HG02885 (cell line): ENCODE results near the gene BANP.
"Not testable (repeated sequence)": the region's sequence is repeated elsewhere in the genome, so short reads cannot be mapped to it uniquely, and the experiment has no call there.

Experiments used
- ATAC-seq: cut with Tn5 transposase; IDR thresholded peaks from one replicate; pipeline ENCODE4 v1.9.1; 2021; ENCODE audit warnings: mild to moderate bottlenecking; ENCODE audit not compliant: unreplicated experiment, poor library complexity

Gene BANP

DNA sequence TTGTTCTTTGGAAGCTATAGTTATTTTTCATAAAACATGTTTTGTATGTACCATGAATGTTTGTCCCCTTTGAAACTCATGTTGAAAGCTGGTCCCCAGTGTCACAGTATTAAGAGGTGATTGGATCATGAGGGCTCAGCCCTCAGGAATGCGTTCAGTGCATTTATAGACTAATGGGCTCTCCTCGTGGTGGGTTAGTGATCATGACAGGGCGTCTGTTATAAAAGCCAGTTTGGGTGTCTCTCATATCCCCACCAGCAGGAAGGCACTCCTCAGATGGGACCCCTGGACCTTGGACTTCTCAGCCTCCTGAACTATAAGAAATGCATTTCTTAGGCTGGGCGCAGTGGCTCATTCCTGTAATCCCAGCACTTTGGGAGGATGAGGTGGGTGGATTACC is 10.4 kb downstream of the BANP start:
- ATAC-seq: no peak

DNA sequence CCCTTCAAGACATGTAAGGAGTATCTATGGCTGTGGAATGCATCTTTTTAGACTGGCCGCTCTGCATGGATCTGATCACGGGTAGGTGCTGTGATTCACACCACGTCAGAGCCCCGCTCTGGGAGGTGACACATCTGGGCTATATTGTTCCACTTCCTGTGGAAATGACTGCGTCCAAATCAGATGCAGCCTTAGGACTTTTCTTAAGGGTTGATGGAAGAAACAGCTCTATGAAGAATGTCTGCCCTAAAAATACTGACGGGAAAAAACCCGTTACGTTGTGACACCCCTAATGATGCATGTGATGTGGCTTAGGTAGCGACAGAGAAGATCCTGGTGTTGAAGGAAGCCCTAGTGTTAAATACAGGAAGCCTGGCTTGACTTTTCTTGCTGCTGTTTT is 12.2 kb downstream of the BANP start:
- no peak for ATAC-seq

GRCh38 chr16:87964049-87964659 is 12.9 kb downstream of the BANP start:
- no peak for ATAC-seq

DNA sequence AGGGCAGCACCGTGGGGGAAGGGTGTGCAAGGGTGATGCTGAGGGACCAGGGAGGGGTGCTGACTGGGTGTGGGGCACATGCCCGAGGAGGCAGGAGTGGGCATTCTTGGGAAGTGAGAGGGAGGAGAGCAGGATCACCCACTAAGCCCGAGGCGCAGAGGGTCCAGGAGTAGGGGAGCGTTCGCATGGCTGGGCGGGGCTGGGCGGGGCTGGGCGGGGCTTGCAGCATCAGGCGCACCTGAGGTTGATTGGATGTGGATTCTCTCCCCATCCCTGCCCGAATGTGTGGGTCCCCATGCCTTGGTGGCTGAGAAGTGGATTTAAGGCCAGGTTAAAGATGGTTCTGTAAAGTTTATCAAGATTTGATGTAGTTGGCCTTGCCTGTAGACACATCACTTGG is 14.2 kb downstream of the BANP start:
- no peak for ATAC-seq

DNA sequence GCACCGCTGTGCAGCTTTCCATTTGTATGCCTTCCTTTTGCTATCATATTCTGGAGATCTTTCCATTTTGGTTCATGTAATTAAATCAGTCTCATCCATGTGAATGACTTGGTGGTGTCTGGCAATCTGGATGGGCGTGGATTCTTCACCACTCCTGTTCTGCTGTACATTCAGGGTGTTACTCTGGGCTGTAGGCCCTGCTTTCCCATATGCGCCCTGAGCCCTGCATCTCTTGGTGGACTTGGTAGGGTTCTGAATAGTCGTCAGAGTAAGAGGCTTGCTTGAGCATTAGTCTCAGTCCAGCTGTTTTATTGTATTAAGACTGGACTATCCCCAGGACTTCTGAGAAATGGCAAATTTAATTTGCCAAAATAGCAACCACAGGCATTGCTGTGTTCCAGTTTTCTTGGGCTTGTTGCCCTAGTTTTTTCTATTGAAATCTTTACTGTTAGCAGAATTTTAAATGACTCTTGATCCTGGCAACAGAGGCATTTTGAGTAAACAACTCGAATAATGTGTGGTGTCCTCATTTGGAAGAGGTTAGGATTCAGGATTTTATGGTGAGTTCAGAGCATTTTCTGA is 14.9 kb downstream of the BANP start:
- ATAC-seq: no peak

GRCh38 chr16:87966685-87967185 is 15.5 kb downstream of the BANP start:
- ATAC-seq: no peak

DNA sequence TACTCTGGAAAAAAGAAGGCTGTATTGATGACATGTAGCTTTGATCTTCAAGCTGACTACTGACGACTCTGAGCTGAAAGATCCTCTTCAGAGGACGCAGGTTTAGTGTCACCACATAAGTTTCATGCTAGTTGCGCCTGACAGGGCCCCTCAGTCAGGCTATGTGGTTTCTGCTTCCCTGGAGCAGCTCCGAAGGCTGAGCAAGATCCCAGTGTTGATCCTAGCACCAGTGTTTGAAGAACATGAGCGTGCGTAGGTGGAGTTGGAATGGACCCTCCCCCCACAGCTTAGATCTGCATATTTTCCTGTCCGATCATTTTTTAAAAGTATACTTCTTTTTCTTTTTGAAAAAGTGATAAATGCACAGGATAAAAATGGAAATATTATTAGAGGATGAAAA is 17.3 kb downstream of the BANP start:
- ATAC-seq: no peak

DNA sequence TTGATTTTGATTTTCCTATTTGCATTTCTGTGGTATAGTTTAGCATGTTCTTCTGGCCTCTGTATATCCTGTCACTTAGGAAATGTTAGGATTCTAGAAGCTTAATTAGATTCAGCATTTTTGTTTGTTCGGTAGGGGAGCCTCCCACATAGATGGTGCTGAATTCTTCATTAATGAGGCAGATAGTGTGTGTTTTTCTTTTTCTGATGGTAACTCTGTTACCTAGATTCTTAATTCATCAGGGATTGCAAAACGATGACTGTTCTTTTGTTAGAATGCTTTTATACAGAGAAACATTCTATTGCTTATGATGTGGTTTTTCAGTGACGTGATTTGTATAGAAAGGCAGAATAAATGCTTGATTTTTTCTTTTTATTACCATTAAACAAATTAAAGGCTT is 19.0 kb downstream of the BANP start:
- no peak for ATAC-seq

DNA sequence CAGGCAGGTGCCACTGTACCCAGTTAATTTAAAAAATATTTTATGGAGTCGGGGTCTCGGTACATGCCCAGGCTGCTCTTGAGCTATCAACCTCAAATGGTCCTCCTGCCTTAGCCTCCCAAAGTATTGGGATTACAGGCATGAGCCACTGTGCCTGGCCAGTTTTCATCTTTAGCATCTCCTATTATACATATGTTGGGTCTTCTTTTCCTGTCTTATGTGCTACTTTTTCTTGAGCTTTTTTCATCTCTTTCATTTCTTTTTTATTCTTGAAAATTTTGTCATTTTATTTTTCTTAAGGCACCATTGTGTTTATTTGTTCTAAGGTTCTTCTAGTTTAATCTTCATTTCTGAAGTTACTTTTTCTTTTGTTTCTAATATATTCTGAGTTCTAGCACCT is 20.7 kb downstream of the BANP start:
- ATAC-seq: no peak

GRCh38 chr16:87973717-87974116 is 22.5 kb downstream of the BANP start:
- ATAC-seq: no peak

DNA sequence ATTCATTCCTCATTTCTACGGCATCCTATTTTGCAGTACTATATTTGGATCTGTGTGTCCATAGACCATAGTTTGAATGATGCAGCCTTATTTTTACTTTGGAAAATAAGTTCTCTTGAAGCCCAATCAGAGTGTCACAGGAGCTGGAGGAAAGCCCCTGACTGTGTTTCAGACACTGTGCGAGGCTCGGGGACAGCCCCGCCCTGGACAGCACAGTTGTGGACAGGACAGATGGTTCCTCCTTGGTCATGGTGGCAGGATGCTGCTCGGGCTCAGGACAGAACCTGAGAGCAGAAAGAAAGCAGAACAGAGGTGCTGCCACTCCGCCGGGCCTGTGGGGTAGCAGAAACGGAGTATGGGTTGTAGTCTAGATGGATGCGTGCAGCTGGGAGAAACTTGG is 22.9 kb downstream of the BANP start:
- ATAC-seq: no peak

DNA sequence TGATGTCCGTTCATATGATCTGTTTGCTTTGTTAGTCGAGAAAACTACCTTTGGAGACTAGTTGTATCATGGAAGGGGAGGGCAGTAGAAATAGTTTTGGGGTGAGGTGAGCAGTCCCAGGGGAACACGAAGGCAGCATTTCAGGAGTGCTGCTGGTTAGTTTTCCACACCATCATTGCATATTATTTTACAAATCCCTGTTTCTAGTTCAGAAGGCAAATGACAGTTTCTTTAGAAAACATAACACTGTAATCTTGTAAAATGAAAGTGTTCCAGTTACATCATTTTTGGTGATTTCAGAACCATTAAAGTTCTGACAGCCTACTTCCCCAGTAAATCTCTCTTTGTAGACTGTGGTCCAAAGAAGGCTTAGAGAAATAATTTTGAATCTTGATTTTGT is 25.4 kb downstream of the BANP start:
- no peak for ATAC-seq

DNA sequence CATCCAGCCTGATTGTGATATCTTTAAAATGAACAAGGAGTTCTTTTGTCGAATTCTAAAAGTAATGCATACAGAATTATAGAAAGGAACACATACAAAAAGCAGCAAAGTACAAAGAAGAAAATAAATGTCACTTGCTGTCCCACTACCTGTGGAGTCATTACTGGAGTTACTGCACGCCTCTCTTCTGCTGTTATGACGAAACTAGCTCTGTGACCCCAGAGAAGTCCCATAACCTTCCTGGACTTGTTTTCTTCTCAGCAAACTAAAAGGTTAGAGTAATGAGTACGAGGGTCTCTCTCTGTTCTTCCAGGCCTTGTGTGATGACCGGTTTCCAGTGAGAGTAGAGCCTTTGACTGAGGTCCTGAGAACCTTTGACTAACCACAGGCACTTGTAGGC is 26.9 kb downstream of the BANP start:
- no peak for ATAC-seq

DNA sequence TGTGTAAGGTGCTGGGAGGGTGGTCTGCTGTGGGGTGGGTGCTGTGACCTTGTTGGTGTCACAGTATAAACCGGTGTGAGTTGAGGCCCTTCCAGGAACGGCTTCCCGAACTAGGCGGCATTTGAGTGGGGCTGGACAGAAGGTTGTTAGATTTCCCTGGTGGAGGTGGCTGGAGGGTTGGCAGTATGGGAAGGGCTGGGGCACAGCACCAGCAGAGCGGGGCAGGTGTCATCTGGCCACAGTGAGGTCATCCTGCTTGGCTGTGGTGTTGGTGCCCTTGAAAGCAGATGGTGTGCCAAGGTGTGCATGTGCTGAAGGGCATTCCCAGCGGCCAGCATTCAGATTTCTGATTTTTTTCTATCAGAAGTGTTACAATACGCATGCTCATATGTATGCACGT is 28.1 kb downstream of the BANP start:
- ATAC-seq: no peak

DNA sequence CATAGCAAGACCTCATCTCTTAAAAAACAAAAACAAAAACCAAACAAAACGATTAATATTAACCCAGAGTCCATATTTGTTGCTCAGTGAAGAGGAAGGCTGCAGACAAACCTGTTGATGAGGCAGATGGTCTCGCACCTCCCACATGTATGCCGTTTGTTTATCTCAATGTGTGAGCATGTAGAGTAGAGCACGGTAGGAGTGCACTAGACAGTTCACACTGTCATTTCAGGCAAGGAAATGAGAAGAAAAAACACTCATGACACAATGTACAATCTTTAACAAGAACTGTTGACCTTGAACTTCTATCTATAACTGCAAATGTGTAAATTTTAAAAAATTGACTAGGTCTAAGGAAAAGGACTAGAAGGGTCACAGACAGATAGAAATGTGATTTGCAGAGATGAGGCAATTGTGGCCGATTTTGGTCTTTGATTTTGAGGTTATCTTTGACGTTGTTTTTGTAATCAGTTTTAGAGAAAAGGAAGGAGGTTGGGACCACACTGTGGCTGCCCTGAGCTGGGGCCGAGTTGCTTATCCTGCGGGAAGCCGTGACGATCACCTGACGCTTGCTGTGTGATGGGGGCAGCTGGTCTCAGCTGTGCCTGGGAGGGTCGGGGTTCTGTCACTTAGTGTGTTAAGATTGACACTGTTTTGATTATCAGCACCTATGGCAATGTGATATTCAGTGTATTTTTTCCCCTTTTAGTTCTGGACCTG is 28.8 kb downstream of the BANP start:
- ATAC-seq: not testable (repeated sequence)

DNA sequence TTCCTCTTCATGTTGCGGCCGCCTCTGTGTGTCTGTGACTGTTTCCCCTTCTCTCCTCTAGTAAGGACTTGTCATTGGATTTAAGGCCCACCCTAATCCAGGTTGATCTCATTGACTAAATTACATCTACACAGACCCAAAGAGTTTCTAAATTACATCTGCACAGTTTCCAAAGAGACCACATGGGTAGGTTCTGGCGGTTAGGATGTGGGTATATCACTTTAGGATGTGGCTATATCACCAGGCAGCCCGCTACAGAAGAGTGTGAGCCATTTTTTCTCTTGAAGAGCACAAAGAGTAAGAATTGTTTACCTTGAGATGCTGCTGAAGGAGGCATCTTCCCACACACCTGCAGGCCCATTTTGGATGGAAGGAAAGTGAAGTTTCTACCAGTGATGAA is 30.1 kb downstream of the BANP start:
- not testable (repeated sequence) for ATAC-seq

GRCh38 chr16:87982581-87983041 is 31.4 kb downstream of the BANP start:
- no peak for ATAC-seq

DNA sequence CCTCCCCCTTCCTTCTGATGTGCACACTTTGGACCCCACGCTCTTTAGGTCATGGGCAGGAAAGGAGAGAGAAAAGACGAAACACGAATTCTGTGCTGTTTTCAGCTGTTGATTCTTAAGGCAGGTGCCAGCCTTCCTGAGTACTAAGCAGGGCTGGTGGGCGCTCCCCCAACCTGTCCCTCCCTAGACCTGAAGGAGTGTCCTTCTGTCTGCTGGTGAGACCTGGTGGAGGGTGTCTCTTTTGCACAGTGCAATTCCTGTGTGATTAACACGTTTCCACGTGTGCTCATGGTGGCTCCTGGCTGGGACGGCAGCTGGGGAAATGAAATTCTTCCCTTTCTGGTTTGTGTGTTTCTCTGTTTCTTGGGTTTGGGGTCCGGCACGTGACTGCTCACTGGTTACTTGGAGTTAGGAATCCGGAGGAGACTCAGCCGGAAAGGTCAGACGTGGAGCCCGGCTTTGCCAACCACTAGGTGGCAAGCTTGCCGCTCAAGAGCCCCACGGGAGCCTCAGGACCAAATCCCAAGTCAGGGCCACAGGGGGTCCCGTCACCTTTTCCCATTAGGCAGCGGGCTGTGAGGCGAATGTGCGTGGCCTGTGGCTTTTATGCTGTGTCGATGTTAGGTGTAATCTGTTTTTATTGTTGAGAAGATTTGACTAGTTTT is 32.0 kb downstream of the BANP start:
- ATAC-seq: not testable (repeated sequence)

DNA sequence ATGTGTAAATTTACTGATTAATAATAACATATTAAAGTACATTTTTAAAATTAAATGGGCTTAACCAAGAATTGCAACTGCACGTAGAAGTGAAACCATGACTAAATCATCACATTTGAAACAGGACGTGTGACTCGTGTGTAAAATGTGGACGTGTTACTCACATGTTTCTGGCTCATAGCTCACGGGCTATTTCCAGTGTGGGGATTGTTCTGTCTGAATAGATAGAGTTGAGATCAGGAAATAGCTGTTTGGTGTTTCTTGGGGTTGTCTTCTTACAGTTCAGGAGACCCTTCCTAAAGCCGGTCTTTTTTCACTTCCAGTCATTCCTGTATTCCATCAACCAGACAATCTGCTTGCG is 32.5 kb downstream of the BANP start:
- ATAC-seq: not testable (repeated sequence)

GRCh38 chr16:87984180-87984579 is 32.9 kb downstream of the BANP start:
- ATAC-seq: not testable (repeated sequence)

- ATAC-seq: no peak
Observed at GRCh38 chr16:87984632-87985267, 33.5 kb downstream of the BANP start.
